Epidermal melanocyte (primary cell): ENCODE data around the gene PPP2R5A.
"Not testable (repeated sequence)": the region's sequence is repeated elsewhere in the genome, so short reads cannot be mapped to it uniquely, and the experiment has no call there.

Experiments used
- DNase-seq: peaks from one replicate; pipeline ENCODE4 v3.0.0; 2011; ENCODE audit warnings: low spot score; ENCODE audit not compliant: insufficient read length

Gene PPP2R5A

GRCh38 chr1:212297338-212297737 is 12.1 kb downstream of the PPP2R5A start:
- no peak for DNase-seq

- DNase-seq = no peak
Observed at GRCh38 chr1:212301580-212301979, 16.4 kb downstream of the PPP2R5A start.

GRCh38 chr1:212302745-212303383 is 17.7 kb downstream of the PPP2R5A start:
- DNase-seq = no peak

GRCh38 chr1:212305342-212305741 is 20.1 kb downstream of the PPP2R5A start:
- no peak for DNase-seq

- not testable (repeated sequence) for DNase-seq
Observed at GRCh38 chr1:212305984-212306452, 20.8 kb downstream of the PPP2R5A start.

GRCh38 chr1:212309967-212310366 is 24.8 kb downstream of the PPP2R5A start:
- no peak for DNase-seq

- no peak for DNase-seq
Observed at GRCh38 chr1:212310383-212310782, 25.2 kb downstream of the PPP2R5A start.

GRCh38 chr1:212311836-212312497 is 26.8 kb downstream of the PPP2R5A start:
- DNase-seq = no peak

- no peak for DNase-seq
Observed at GRCh38 chr1:212313616-212314015, 28.4 kb downstream of the PPP2R5A start.

- no peak for DNase-seq
Observed at GRCh38 chr1:212315184-212315583, 30.0 kb downstream of the PPP2R5A start.

GRCh38 chr1:212315907-212316306 is 30.7 kb downstream of the PPP2R5A start:
- no peak for DNase-seq

GRCh38 chr1:212317916-212318315 is 32.7 kb downstream of the PPP2R5A start:
- DNase-seq = no peak

GRCh38 chr1:212321031-212321430 is 35.8 kb downstream of the PPP2R5A start:
- not testable (repeated sequence) for DNase-seq

GRCh38 chr1:212323066-212323465 is 37.9 kb downstream of the PPP2R5A start:
- DNase-seq = no peak

GRCh38 chr1:212326541-212326940 is 41.3 kb downstream of the PPP2R5A start:
- DNase-seq = no peak

- no peak for DNase-seq
Observed at GRCh38 chr1:212328248-212328647, 43.0 kb downstream of the PPP2R5A start.

GRCh38 chr1:212329105-212329504 is 43.9 kb downstream of the PPP2R5A start:
- DNase-seq = no peak

- DNase-seq = no peak
Observed at GRCh38 chr1:212341090-212341489, 55.9 kb downstream of the PPP2R5A start.

- no peak for DNase-seq
Observed at GRCh38 chr1:212344905-212345304, 59.7 kb downstream of the PPP2R5A start.

- DNase-seq = no peak
Observed at GRCh38 chr1:212346601-212347000, 61.4 kb downstream of the PPP2R5A start.

GRCh38 chr1:212351588-212352362 is 66.6 kb downstream of the PPP2R5A start:
- no peak for DNase-seq

GRCh38 chr1:212353181-212353580 is 68.0 kb downstream of the PPP2R5A start:
- no peak for DNase-seq
